C4-2B (cell line): Measurements from ENCODE around the gene HLA-B.

Experiments used
- ZFX ChIP-seq: fragments of 450-650 bp; IDR thresholded peaks from 2 replicates; pipeline ENCODE4 v1.6.1; 2017
- TF ChIP-seq, protein P1 (sequence below): fragments of 450-650 bp; conservative IDR thresholded peaks from 2 replicates; pipeline ENCODE4 v1.5.1; 2017; ENCODE audit warnings: mild to moderate bottlenecking

DNA sequence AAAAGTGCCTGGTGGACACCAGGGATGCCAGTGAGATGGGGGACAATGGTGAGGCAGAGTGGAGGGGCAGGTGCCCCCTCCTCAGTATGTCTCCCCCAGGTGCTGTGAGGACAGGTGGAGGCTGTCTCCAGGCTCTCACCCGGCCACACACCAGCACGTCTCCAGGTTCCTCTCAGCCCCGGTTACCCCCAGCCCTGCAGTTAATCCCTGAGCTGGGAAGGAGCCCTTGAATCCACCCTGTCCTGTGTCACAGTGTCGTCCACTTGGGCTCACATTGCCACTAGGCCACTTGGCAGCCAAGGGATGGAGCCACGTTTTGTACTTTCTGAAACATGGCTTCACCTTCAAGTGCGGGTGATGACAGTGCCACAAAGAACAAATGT is 21.7 kb upstream of the HLA-B start:
- TF ChIP-seq, protein P1, sequence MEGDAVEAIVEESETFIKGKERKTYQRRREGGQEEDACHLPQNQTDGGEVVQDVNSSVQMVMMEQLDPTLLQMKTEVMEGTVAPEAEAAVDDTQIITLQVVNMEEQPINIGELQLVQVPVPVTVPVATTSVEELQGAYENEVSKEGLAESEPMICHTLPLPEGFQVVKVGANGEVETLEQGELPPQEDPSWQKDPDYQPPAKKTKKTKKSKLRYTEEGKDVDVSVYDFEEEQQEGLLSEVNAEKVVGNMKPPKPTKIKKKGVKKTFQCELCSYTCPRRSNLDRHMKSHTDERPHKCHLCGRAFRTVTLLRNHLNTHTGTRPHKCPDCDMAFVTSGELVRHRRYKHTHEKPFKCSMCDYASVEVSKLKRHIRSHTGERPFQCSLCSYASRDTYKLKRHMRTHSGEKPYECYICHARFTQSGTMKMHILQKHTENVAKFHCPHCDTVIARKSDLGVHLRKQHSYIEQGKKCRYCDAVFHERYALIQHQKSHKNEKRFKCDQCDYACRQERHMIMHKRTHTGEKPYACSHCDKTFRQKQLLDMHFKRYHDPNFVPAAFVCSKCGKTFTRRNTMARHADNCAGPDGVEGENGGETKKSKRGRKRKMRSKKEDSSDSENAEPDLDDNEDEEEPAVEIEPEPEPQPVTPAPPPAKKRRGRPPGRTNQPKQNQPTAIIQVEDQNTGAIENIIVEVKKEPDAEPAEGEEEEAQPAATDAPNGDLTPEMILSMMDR = no peak
- no peak for TF ChIP-seq ZFX
